ENCODE results near the gene RNF14.
A peak's percentile ranks its signal among the peaks of the same experiment; 100 is the strongest.

The RNF14 gene

GRCh38 chr5:141949511-141949910 lies 19.4 kb upstream of the RNF14 start:
- no peak for TF ChIP-seq ZFX (IDR thresholded peaks at IDR 0.05; ENCODE audit: borderline replicate concordance)
- H3K27ac ChIP-seq: no peak overlapping the region

- no peak overlapping the region for H3K27ac ChIP-seq
- no peak for TF ChIP-seq ZFX (IDR thresholded peaks at IDR 0.05; ENCODE audit: borderline replicate concordance)
- no peak for TF ChIP-seq CTCF (IDR thresholded peaks at IDR 0.05)
These were observed 18.5 kb upstream of the RNF14 start for GRCh38 chr5:141950207-141951005.

GRCh38 chr5:141951332-141951781 lies 17.5 kb upstream of the RNF14 start:
- peak; percentile 45 for TF ChIP-seq CTCF (IDR thresholded peaks at IDR 0.05)
- TF ChIP-seq ZFX (IDR thresholded peaks at IDR 0.05; ENCODE audit: borderline replicate concordance): no peak
- H3K27ac ChIP-seq: no peak overlapping the region

GRCh38 chr5:141952020-141952419 lies 16.9 kb upstream of the RNF14 start:
- H3K27ac ChIP-seq: no peak overlapping the region
- no peak for TF ChIP-seq ZFX (IDR thresholded peaks at IDR 0.05; ENCODE audit: borderline replicate concordance)
- TF ChIP-seq CTCF (IDR thresholded peaks at IDR 0.05): no peak

- H3K27ac ChIP-seq: no peak overlapping the region
- TF ChIP-seq ZFX (IDR thresholded peaks at IDR 0.05; ENCODE audit: borderline replicate concordance) (no peak), CTCF (IDR thresholded peaks at IDR 0.05) (no peak)
These were observed 14.7 kb upstream of the RNF14 start for GRCh38 chr5:141954194-141954593.

GRCh38 chr5:141957367-141957996 lies 11.4 kb upstream of the RNF14 start:
- H3K27ac ChIP-seq: no peak overlapping the region
- no peak for TF ChIP-seq CTCF (IDR thresholded peaks at IDR 0.05)
- TF ChIP-seq ZFX (IDR thresholded peaks at IDR 0.05; ENCODE audit: borderline replicate concordance): no peak

- no peak within 1 kb of the TSS for H3K27ac ChIP-seq
- no peak for TF ChIP-seq ZFX (IDR thresholded peaks at IDR 0.05; ENCODE audit: borderline replicate concordance)
- TF ChIP-seq CTCF (IDR thresholded peaks at IDR 0.05): no peak
These were observed 10.8 kb upstream of the RNF14 start, which contains the start of gene PCDH12 for GRCh38 chr5:141958113-141958512. Gene PCDH12, minus strand, starts transcription at chr5:141958202. Its CDS starts 351 bp downstream, at chr5:141957851.
